Nephron progenitor cell (in vitro differentiated cells): ENCODE data around the gene TP53BP2.
A peak's percentile ranks its signal among the peaks of the same experiment; 100 is the strongest.
"Not testable (repeated sequence)": the region's sequence is repeated elsewhere in the genome, so short reads cannot be mapped to it uniquely, and the experiment has no call there.

Source experiments
- DNase-seq: peaks from one replicate; pipeline ENCODE4 v3.0.0; 2021
- H3K27ac Mint-ChIP-seq: 2 replicates; pipeline ENCODE4 v1.8.0; 2021; ENCODE audit warnings: mild to moderate bottlenecking, moderate library complexity, mixed read lengths
- H3K27me3 Mint-ChIP-seq: 2 replicates; pipeline ENCODE4 v1.8.0; 2021; ENCODE audit warnings: mild to moderate bottlenecking, low read depth, mixed read lengths; ENCODE audit not compliant: poor library complexity
- H3K36me3 Mint-ChIP-seq: 2 replicates; pipeline ENCODE4 v1.8.0; 2021; ENCODE audit warnings: low read depth, mixed read lengths
- H3K4me1 Mint-ChIP-seq: 2 replicates; pipeline ENCODE4 v1.8.0; 2021; ENCODE audit warnings: mixed read lengths
- H3K4me3 Mint-ChIP-seq: 2 replicates; pipeline ENCODE4 v1.8.0; 2021; ENCODE audit warnings: mild to moderate bottlenecking, moderate library complexity, mixed read lengths
- H3K9me3 Mint-ChIP-seq: 2 replicates; pipeline ENCODE4 v1.8.0; 2021; ENCODE audit warnings: mild to moderate bottlenecking, moderate library complexity, mixed read lengths
- TF ChIP-seq, protein P1 (sequence below): fragments of 200-600 bp; sonication (generic); IDR thresholded peaks from 2 replicates; pipeline ENCODE4 v1.5.0; 2021; ENCODE audit warnings: antibody characterized with exemption

The TP53BP2 gene

DNA sequence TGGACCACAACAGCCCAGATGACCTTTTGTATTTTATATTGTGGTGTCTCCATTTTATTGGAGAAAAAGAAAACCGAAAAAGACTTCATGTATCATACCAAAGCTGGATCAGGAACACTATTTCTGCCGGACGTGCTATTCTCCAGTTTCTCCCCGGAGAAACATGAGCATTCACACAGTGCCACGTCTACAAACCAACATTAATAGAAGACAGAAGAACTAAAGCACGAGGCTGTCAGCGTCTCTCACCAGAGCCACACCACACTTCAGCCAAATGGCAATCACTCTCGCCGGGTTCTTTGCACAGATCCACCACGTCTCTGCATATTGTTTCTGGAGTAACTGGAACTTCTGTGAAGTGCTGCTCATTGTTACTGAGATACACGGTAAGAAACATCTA, 24.8 kb downstream of the TP53BP2 start:
- TF ChIP-seq, protein P1, sequence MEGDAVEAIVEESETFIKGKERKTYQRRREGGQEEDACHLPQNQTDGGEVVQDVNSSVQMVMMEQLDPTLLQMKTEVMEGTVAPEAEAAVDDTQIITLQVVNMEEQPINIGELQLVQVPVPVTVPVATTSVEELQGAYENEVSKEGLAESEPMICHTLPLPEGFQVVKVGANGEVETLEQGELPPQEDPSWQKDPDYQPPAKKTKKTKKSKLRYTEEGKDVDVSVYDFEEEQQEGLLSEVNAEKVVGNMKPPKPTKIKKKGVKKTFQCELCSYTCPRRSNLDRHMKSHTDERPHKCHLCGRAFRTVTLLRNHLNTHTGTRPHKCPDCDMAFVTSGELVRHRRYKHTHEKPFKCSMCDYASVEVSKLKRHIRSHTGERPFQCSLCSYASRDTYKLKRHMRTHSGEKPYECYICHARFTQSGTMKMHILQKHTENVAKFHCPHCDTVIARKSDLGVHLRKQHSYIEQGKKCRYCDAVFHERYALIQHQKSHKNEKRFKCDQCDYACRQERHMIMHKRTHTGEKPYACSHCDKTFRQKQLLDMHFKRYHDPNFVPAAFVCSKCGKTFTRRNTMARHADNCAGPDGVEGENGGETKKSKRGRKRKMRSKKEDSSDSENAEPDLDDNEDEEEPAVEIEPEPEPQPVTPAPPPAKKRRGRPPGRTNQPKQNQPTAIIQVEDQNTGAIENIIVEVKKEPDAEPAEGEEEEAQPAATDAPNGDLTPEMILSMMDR: no peak
- peaks cover 40% of the 10 kb centered on the region for H3K36me3 Mint-ChIP-seq
- H3K9me3 Mint-ChIP-seq: no peaks in the 10 kb centered on the region
- H3K4me3 Mint-ChIP-seq: no peak overlapping the region
- peaks cover 43% of the 10 kb centered on the region for H3K4me1 Mint-ChIP-seq
- H3K27me3 Mint-ChIP-seq: no peaks in the 10 kb centered on the region
- no peak for DNase-seq
- H3K27ac Mint-ChIP-seq: peak overlapping the region; percentile 66

DNA sequence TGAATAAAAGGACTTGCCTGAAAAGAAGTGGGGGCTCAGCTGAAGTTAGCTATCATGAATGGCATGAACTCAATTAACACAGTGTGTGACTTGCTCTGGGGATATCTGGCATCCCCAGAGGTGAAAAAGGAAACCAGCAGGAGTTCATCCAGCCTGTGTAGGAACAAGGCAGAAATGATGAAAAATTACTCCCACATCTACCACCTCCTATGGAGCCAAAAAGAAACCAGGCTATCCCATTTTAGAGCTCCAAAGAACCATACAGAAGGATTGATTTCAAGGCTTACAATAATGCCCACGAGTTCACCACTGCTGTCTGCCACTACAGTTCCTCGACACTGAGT, 25.3 kb downstream of the TP53BP2 start:
- peak overlapping the region; percentile 66 for H3K27ac Mint-ChIP-seq
- H3K4me1 Mint-ChIP-seq: peaks cover 40% of the 10 kb centered on the region
- no peak for DNase-seq
- no peaks in the 10 kb centered on the region for H3K9me3 Mint-ChIP-seq
- H3K4me3 Mint-ChIP-seq: no peak overlapping the region
- TF ChIP-seq, protein P1: no peak
- peaks cover 41% of the 10 kb centered on the region for H3K36me3 Mint-ChIP-seq
- H3K27me3 Mint-ChIP-seq: no peaks in the 10 kb centered on the region

DNA sequence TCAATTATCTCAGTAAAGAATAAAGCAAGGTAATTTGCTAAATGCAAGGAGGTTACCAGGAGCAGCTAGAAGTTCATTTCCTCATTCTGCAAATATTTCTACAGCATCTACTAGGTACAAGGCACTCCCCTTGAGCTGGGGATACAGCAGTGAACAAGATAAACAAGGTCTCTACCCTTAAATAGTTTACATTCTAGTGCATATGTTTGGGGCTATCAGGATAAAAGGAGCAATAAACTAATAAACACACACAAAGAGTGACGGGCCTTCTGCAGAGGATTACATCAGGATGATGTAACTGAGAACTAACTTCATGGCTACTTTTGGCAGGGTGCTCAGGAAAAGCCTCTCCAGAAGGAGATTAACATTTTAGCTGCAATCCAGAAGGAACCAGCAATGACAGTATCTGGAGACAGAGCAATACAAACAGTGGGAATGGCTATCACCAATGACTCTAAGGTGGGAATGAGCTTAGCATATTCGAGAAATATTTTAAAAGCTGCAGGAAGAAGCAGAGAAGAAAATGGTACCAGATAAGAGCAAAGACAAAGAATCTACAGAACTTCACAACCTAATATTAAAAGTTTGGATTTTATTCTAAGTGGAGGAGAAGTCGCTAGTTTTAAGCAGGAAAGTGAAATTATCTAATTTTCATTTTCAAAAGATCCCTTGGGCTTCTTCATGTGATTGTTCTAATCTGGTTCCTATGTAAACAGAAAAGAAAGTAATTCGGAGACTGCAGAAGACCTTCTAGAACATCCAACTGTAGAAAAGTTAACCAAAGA, 25.8 kb downstream of the TP53BP2 start:
- TF ChIP-seq, protein P1: no peak
- H3K4me1 Mint-ChIP-seq: peaks cover 42% of the 10 kb centered on the region
- no peaks in the 10 kb centered on the region for H3K27me3 Mint-ChIP-seq
- H3K4me3 Mint-ChIP-seq: no peak overlapping the region
- DNase-seq: no peak
- H3K9me3 Mint-ChIP-seq: no peaks in the 10 kb centered on the region
- H3K36me3 Mint-ChIP-seq: peaks cover 47% of the 10 kb centered on the region
- H3K27ac Mint-ChIP-seq: peak overlapping the region; percentile 49

DNA sequence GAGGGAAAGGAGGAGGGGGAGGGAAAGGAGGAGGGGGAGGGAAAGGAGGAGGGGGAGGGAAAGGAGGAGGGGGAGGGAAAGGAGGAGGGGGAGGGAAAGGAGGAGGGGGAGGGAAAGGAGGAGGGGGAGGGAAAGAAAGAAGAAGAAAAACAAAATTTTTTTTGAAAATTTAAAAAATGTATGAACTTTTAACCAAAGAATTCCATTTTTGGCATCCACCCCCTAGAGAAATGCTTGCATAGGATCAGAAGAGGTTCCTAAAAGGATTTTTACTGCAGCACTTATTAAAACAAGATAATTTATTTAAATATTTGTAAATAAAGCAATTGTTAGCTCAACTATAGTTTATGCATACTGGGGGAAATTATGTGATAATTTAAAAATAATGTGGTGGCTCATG, 28.5 kb downstream of the TP53BP2 start:
- not testable (repeated sequence) for H3K4me3 Mint-ChIP-seq, H3K9me3 Mint-ChIP-seq
- peaks cover 39% of the 10 kb centered on the region for H3K4me1 Mint-ChIP-seq

DNA sequence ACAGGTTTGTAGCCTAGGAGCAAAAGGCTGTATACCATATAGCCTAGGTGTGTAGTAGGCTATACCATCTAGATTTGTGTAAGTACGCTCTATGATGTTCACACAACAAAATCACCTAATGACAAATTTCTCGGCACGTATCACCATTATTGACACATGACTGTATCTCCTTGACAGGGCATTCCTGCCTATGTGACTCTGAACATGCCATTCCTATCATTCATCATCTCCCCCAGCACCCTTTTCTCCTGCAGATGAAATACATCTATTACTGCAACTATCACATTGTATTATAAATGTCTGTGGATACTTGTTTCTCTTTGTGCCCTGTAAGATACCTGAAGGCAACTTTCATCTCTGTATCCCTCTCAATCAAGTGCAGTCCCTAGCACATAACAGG, 29.9 kb downstream of the TP53BP2 start:
- Mint-ChIP-seq H3K4me1 (peaks cover 29% of the 10 kb centered on the region), H3K4me3 (no peak overlapping the region), H3K27ac (peak overlapping the region; percentile 77), H3K36me3 (peaks cover 74% of the 10 kb centered on the region), H3K9me3 (no peaks in the 10 kb centered on the region), H3K27me3 (no peaks in the 10 kb centered on the region)
- TF ChIP-seq, protein P1: no peak
- DNase-seq: no peak

More for the DNA sequence above, 28.5 kb downstream of the TP53BP2 start:
- H3K27me3 Mint-ChIP-seq, H3K27ac Mint-ChIP-seq, DNase-seq: not testable (repeated sequence)
- peaks cover 71% of the 10 kb centered on the region for H3K36me3 Mint-ChIP-seq

DNA sequence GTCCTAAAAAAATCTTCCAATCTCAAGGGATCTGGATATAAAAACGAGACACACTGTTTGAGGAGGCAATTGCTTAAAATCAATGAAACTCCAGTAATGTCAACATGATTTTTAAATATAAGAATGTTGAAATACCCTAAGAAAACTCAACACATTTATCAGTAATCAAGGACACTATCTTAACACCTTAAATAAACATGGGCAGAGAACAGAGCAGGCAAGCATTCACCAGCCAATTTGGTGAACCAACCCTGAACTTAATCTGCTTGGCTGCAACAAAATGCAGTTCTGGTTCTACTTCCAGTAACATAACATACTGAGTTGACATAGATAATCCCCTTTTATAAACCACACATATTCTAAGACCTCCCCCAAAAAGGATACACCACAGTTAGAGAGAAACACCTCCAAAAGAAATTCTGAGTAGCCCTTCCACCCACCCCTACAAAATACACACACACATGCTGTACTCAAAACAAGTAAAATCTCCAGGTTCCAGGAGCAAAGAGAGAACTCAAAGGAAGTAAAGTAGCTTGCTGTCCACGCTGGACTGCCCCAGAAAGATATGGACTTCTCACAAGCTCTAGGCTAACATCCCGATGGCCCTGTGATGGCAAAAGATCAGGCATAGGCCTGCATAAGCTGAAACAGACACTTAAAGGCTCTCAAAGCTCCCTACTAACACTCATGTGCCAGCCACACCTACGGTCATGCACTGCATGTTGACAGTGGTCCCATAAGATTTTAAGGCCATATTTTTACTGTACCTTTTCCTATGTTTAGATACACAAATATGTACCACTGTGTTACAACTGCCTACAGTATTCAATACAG, 30.5 kb downstream of the TP53BP2 start:
- no peaks in the 10 kb centered on the region for H3K27me3 Mint-ChIP-seq
- no peak for DNase-seq
- peaks cover 74% of the 10 kb centered on the region for H3K36me3 Mint-ChIP-seq
- H3K9me3 Mint-ChIP-seq: no peaks in the 10 kb centered on the region
- peak overlapping the region; percentile 70 for H3K27ac Mint-ChIP-seq
- peaks cover 23% of the 10 kb centered on the region for H3K4me1 Mint-ChIP-seq
- no peak overlapping the region for H3K4me3 Mint-ChIP-seq
- TF ChIP-seq, protein P1: no peak
